WTC11 (cell line): Measurements from ENCODE around the gene PDE6D. TPM values are rescaled to one million over a fixed set of nuclear protein-coding genes. Genes with fewer than 3 reads are reported as not detected.

ENCODE experiments used
- ATAC-seq: fragments of 200-7000 bp; cut with Tn5 transposase; 2 replicates; pipeline ENCODE4 v1.10.0; 2021; ENCODE audit warnings: mild to moderate bottlenecking, moderate library complexity
- CTCF ChIA-PET: fragments of 300-600 bp; sonication (Branson Sonifier 250); formaldehyde crosslinking; loops from one replicate; lab custom pipeline; 2021; ENCODE audit warnings: antibody characterized with exemption; lab: Charles Lee
- POLR2A ChIA-PET: fragments of 350-600 bp; sonication (Branson Sonifier 250); formaldehyde crosslinking; loops from one replicate; lab custom pipeline; 2021; ENCODE audit warnings: antibody characterized with exemption; lab: Charles Lee
- DNase-seq: peaks from one replicate; pipeline ENCODE4 v3.0.0; 2021; ENCODE audit warnings: low spot score
- H3K27ac Mint-ChIP-seq: 2 replicates; pipeline ENCODE4 v1.8.0; 2021; ENCODE audit warnings: mixed read lengths
- H3K27me3 Mint-ChIP-seq: 2 replicates; pipeline ENCODE4 v1.8.0; 2021; ENCODE audit warnings: low read depth, mild to moderate bottlenecking, moderate library complexity, mixed read lengths
- H3K36me3 Mint-ChIP-seq: 2 replicates; pipeline ENCODE4 v1.8.0; 2021; ENCODE audit warnings: mixed read lengths
- H3K4me1 Mint-ChIP-seq: 2 replicates; pipeline ENCODE4 v1.8.0; 2022; ENCODE audit warnings: mixed read lengths
- H3K4me3 Mint-ChIP-seq: 2 replicates; pipeline ENCODE4 v1.8.0; 2021; ENCODE audit warnings: mild to moderate bottlenecking, moderate library complexity, mixed read lengths
- H3K9me3 Mint-ChIP-seq: 2 replicates; pipeline ENCODE4 v1.8.0; 2021; ENCODE audit warnings: mixed read lengths
- GABPB1 ChIP-seq: sonication (generic); formaldehyde crosslinking; IDR thresholded peaks from 2 replicates; pipeline ENCODE4 v1.8.1; 2023; ENCODE audit warnings: mild to moderate bottlenecking, missing genetic modification reagents
- HMGA2 ChIP-seq: fragments of 250-450 bp; sonication (Bioruptor Pico); IDR thresholded peaks from 2 replicates; pipeline ENCODE4 v1.4.0; 2021; ENCODE audit warnings: mild to moderate bottlenecking, moderate library complexity
- JAZF1 ChIP-seq: fragments of 250-450 bp; sonication (Bioruptor Pico); IDR thresholded peaks from 2 replicates; pipeline ENCODE4 v1.9.0; 2021; ENCODE audit warnings: moderate library complexity, mild to moderate bottlenecking, inconsistent platforms
- MYBL2 ChIP-seq: sonication (generic); formaldehyde crosslinking; IDR thresholded peaks from 2 replicates; pipeline ENCODE4 v1.8.1; 2023; ENCODE audit warnings: mild to moderate bottlenecking, moderate library complexity, missing genetic modification reagents
- NR2C2 ChIP-seq: sonication (generic); formaldehyde crosslinking; IDR thresholded peaks from 2 replicates; pipeline ENCODE4 v1.8.0; 2022; ENCODE audit warnings: mild to moderate bottlenecking, missing genetic modification reagents
- SMAD3 ChIP-seq: sonication (generic); formaldehyde crosslinking; IDR thresholded peaks from 2 replicates; pipeline ENCODE4 v1.8.0; 2022; ENCODE audit warnings: missing genetic modification reagents, mild to moderate bottlenecking, borderline replicate concordance
- TEAD4 ChIP-seq: sonication (generic); formaldehyde crosslinking; IDR thresholded peaks from 2 replicates; pipeline ENCODE4 v1.8.0; 2022; ENCODE audit warnings: mild to moderate bottlenecking, missing genetic modification reagents
- ZNF232 ChIP-seq: sonication (generic); formaldehyde crosslinking; IDR thresholded peaks from 2 replicates; pipeline ENCODE4 v1.8.0; 2022; ENCODE audit warnings: mild to moderate bottlenecking, missing genetic modification reagents
- ZNF423 ChIP-seq: fragments of 250-450 bp; sonication (Bioruptor Pico); IDR thresholded peaks from 2 replicates; pipeline ENCODE4 v2.1.2; 2022; ENCODE audit warnings: mild to moderate bottlenecking, moderate library complexity
- total RNA-seq: library from RNA; stranded (reverse); gene quantifications from 3 replicates; pipeline ENCODE4 v1.2.3, GENCODE V29; 2021
- TF ChIP-seq, protein P1 (sequence below): sonication (generic); formaldehyde crosslinking; IDR thresholded peaks from 2 replicates; pipeline ENCODE4 v1.8.1; 2023; ENCODE audit warnings: mild to moderate bottlenecking, moderate library complexity, missing genetic modification reagents
- TF ChIP-seq, protein P2 (sequence below): sonication (generic); formaldehyde crosslinking; IDR thresholded peaks from 2 replicates; pipeline ENCODE4 v1.8.1; 2023; ENCODE audit warnings: mild to moderate bottlenecking, missing genetic modification reagents, moderate library complexity
- TF ChIP-seq, protein P3 (sequence below): sonication (generic); formaldehyde crosslinking; IDR thresholded peaks from 2 replicates; pipeline ENCODE4 v1.8.0; 2023; ENCODE audit warnings: mild to moderate bottlenecking, missing genetic modification reagents
- TF ChIP-seq, protein P4 (sequence below): sonication (generic); formaldehyde crosslinking; IDR thresholded peaks from 2 replicates; pipeline ENCODE4 v1.8.0; 2022; ENCODE audit warnings: mild to moderate bottlenecking, missing genetic modification reagents
- TF ChIP-seq, protein P5 (sequence below): sonication (generic); formaldehyde crosslinking; IDR thresholded peaks from 2 replicates; pipeline ENCODE4 v1.8.0; 2023; ENCODE audit warnings: missing genetic modification reagents, mild to moderate bottlenecking, borderline replicate concordance
- TF ChIP-seq, protein P6 (sequence below): fragments of 250-450 bp; sonication (Bioruptor Pico); IDR thresholded peaks from 2 replicates; pipeline ENCODE4 v1.9.0; 2021; ENCODE audit warnings: moderate library complexity, mild to moderate bottlenecking, inconsistent platforms, borderline replicate concordance
- TF ChIP-seq, protein P7 (sequence below): sonication (generic); formaldehyde crosslinking; IDR thresholded peaks from 2 replicates; pipeline ENCODE4 v1.8.1; 2023; ENCODE audit warnings: mild to moderate bottlenecking, missing genetic modification reagents, borderline replicate concordance

PDE6D gene
- total RNA-seq, 1 experiment from 2014 or later = 30.2 TPM

DNA sequence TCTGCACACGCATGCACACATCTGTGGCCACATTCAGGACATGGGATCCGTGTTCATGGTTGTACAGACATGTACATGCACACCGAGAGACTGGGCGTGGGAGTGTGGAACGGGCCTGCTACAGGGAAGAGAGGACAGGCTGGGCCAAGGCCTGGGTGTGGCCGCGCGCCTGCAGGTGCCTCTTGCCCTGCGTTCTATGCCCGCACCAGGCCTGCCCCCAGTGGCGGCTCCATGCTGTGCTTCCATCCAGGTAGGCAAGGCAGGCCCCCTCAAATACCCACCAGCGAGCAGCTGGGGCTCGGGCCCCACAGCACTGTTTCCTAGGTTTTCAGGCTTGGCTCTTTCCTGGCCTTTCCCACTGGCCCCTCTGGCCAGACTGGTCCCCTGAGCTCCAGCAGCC is 88.2 kb downstream of the PDE6D start:
- H3K27me3 Mint-ChIP-seq = no peaks in the 10 kb centered on the region
- no peaks in the 10 kb centered on the region for H3K9me3 Mint-ChIP-seq
- peaks cover 15% of the 10 kb centered on the region for H3K4me1 Mint-ChIP-seq
- no peaks in the 10 kb centered on the region for H3K36me3 Mint-ChIP-seq
- DNase-seq (no peak), ATAC-seq (peak; percentile 25; the same call in 1 of the 2 replicates)
- H3K27ac Mint-ChIP-seq = no peak overlapping the region
- TF ChIP-seq, protein P1, sequence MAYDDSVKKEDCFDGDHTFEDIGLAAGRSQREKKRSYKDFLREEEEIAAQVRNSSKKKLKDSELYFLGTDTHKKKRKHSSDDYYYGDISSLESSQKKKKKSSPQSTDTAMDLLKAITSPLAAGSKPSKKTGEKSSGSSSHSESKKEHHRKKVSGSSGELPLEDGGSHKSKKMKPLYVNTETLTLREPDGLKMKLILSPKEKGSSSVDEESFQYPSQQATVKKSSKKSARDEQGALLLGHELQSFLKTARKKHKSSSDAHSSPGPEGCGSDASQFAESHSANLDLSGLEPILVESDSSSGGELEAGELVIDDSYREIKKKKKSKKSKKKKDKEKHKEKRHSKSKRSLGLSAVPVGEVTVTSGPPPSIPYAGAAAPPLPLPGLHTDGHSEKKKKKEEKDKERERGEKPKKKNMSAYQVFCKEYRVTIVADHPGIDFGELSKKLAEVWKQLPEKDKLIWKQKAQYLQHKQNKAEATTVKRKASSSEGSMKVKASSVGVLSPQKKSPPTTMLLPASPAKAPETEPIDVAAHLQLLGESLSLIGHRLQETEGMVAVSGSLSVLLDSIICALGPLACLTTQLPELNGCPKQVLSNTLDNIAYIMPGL (CRISPR knock-in tag) = no peak
- no peak for TF ChIP-seq HMGA2 (CRISPR knock-in tag)
- no peak for TF ChIP-seq NR2C2
- TF ChIP-seq, protein P2, sequence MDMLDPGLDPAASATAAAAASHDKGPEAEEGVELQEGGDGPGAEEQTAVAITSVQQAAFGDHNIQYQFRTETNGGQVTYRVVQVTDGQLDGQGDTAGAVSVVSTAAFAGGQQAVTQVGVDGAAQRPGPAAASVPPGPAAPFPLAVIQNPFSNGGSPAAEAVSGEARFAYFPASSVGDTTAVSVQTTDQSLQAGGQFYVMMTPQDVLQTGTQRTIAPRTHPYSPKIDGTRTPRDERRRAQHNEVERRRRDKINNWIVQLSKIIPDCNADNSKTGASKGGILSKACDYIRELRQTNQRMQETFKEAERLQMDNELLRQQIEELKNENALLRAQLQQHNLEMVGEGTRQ (CRISPR knock-in tag) = no peak
- no peak for TF ChIP-seq SMAD3
- no peak for TF ChIP-seq TEAD4
- TF ChIP-seq GABPB1 (CRISPR knock-in tag) = no peak
- TF ChIP-seq JAZF1 (CRISPR knock-in tag) = no peak
- POLR2A ChIA-PET = interaction anchor here (0.8 to 0.9 kb wide), 2 partner anchors 15 to 20 kb away, joined by 4 to 5 read pairs; partner anchors contain the start of gene PTMA
- CTCF ChIA-PET = interaction anchor here (0.9 to 13.1 kb wide), 4 partner anchors 9 to 22 kb away, joined by 3 to 206 read pairs (median 17); partner anchors contain the start of gene PTMA
- no peak overlapping the region for H3K4me3 Mint-ChIP-seq

DNA sequence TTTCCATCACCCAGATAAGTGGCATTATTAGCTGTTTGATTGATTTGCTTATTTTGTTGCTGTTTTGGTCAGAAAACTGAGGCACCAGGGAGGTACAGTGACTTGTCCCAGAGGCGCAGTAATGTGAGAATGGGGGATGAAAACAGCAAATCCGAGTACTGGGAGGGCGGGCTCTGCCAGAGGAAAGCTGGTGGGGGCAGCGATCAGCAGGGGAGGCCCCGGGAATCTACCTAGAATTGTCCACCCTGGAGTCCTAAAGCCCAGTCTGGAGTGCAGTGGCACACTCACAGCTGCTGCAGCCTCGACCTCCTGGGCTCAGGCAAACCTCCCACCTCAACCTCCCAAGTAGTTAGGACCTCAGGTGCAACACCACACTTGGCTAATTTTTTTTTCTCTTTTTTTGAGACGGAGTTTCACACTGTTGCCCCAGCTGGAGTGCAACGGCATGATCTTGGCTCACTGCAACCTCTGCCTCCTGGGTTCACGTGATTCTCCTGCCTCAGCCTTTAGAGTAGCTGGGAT is 89.8 kb downstream of the PDE6D start:
- no peaks in the 10 kb centered on the region for H3K36me3 Mint-ChIP-seq
- DNase-seq (no peak), ATAC-seq (no peak)
- H3K4me3 Mint-ChIP-seq = no peak overlapping the region
- H3K27me3 Mint-ChIP-seq = no peaks in the 10 kb centered on the region
- H3K9me3 Mint-ChIP-seq = no peaks in the 10 kb centered on the region
- TF ChIP-seq, protein P3, sequence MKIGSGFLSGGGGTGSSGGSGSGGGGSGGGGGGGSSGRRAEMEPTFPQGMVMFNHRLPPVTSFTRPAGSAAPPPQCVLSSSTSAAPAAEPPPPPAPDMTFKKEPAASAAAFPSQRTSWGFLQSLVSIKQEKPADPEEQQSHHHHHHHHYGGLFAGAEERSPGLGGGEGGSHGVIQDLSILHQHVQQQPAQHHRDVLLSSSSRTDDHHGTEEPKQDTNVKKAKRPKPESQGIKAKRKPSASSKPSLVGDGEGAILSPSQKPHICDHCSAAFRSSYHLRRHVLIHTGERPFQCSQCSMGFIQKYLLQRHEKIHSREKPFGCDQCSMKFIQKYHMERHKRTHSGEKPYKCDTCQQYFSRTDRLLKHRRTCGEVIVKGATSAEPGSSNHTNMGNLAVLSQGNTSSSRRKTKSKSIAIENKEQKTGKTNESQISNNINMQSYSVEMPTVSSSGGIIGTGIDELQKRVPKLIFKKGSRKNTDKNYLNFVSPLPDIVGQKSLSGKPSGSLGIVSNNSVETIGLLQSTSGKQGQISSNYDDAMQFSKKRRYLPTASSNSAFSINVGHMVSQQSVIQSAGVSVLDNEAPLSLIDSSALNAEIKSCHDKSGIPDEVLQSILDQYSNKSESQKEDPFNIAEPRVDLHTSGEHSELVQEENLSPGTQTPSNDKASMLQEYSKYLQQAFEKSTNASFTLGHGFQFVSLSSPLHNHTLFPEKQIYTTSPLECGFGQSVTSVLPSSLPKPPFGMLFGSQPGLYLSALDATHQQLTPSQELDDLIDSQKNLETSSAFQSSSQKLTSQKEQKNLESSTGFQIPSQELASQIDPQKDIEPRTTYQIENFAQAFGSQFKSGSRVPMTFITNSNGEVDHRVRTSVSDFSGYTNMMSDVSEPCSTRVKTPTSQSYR (CRISPR knock-in tag) = no peak
- TF ChIP-seq, protein P4, sequence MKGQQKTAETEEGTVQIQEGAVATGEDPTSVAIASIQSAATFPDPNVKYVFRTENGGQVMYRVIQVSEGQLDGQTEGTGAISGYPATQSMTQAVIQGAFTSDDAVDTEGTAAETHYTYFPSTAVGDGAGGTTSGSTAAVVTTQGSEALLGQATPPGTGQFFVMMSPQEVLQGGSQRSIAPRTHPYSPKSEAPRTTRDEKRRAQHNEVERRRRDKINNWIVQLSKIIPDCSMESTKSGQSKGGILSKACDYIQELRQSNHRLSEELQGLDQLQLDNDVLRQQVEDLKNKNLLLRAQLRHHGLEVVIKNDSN = no peak
- TF ChIP-seq ZNF232 (CRISPR knock-in tag) (no peak), GABPB1 (CRISPR knock-in tag) (no peak), MYBL2 (CRISPR knock-in tag) (no peak), ZNF423 (no peak)
- TF ChIP-seq, protein P5, sequence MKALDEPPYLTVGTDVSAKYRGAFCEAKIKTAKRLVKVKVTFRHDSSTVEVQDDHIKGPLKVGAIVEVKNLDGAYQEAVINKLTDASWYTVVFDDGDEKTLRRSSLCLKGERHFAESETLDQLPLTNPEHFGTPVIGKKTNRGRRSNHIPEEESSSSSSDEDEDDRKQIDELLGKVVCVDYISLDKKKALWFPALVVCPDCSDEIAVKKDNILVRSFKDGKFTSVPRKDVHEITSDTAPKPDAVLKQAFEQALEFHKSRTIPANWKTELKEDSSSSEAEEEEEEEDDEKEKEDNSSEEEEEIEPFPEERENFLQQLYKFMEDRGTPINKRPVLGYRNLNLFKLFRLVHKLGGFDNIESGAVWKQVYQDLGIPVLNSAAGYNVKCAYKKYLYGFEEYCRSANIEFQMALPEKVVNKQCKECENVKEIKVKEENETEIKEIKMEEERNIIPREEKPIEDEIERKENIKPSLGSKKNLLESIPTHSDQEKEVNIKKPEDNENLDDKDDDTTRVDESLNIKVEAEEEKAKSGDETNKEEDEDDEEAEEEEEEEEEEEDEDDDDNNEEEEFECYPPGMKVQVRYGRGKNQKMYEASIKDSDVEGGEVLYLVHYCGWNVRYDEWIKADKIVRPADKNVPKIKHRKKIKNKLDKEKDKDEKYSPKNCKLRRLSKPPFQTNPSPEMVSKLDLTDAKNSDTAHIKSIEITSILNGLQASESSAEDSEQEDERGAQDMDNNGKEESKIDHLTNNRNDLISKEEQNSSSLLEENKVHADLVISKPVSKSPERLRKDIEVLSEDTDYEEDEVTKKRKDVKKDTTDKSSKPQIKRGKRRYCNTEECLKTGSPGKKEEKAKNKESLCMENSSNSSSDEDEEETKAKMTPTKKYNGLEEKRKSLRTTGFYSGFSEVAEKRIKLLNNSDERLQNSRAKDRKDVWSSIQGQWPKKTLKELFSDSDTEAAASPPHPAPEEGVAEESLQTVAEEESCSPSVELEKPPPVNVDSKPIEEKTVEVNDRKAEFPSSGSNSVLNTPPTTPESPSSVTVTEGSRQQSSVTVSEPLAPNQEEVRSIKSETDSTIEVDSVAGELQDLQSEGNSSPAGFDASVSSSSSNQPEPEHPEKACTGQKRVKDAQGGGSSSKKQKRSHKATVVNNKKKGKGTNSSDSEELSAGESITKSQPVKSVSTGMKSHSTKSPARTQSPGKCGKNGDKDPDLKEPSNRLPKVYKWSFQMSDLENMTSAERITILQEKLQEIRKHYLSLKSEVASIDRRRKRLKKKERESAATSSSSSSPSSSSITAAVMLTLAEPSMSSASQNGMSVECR = no peak
- TF ChIP-seq, protein P6, sequence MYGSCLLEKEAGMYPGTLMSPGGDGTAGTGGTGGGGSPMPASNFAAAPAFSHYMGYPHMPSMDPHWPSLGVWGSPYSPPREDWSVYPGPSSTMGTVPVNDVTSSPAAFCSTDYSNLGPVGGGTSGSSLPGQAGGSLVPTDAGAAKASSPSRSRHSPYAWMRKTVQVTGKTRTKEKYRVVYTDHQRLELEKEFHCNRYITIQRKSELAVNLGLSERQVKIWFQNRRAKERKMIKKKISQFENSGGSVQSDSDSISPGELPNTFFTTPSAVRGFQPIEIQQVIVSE (CRISPR knock-in tag) = no peak
- TF ChIP-seq, protein P7, sequence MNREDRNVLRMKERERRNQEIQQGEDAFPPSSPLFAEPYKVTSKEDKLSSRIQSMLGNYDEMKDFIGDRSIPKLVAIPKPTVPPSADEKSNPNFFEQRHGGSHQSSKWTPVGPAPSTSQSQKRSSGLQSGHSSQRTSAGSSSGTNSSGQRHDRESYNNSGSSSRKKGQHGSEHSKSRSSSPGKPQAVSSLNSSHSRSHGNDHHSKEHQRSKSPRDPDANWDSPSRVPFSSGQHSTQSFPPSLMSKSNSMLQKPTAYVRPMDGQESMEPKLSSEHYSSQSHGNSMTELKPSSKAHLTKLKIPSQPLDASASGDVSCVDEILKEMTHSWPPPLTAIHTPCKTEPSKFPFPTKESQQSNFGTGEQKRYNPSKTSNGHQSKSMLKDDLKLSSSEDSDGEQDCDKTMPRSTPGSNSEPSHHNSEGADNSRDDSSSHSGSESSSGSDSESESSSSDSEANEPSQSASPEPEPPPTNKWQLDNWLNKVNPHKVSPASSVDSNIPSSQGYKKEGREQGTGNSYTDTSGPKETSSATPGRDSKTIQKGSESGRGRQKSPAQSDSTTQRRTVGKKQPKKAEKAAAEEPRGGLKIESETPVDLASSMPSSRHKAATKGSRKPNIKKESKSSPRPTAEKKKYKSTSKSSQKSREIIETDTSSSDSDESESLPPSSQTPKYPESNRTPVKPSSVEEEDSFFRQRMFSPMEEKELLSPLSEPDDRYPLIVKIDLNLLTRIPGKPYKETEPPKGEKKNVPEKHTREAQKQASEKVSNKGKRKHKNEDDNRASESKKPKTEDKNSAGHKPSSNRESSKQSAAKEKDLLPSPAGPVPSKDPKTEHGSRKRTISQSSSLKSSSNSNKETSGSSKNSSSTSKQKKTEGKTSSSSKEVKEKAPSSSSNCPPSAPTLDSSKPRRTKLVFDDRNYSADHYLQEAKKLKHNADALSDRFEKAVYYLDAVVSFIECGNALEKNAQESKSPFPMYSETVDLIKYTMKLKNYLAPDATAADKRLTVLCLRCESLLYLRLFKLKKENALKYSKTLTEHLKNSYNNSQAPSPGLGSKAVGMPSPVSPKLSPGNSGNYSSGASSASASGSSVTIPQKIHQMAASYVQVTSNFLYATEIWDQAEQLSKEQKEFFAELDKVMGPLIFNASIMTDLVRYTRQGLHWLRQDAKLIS (CRISPR knock-in tag) = no peak
- POLR2A ChIA-PET = interaction anchor here (0.9 to 1.5 kb wide), 2 partner anchors 16 to 18 kb away, joined by 3 to 7 read pairs; partner anchors contain the start of gene PTMA
- CTCF ChIA-PET = interaction anchor here (0.9 to 13.1 kb wide), 4 partner anchors 11 to 23 kb away, joined by 3 to 206 read pairs (median 66); no protein-coding TSS in a partner anchor
- no peak overlapping the region for H3K27ac Mint-ChIP-seq
- peaks cover 30% of the 10 kb centered on the region for H3K4me1 Mint-ChIP-seq
